Upper lobe of left lung (tissue), 6 donors: ENCODE results near the gene MYH13. TPM values are rescaled to one million over a fixed set of nuclear protein-coding genes. Genes with fewer than 3 reads are reported as not detected.

Experiments used
- ATAC-seq, 2 donors: fragments of 200-7000 bp; cut with Tn5 transposase; one replicate each; pipeline ENCODE4 v1.9.1; 2022; ENCODE audit warnings: mild to moderate bottlenecking in 2 of 2, moderate library complexity in 2 of 2; ENCODE audit not compliant: low FRiP score in 2 of 2
- DNase-seq, 2 donors: peaks; one replicate each; pipeline ENCODE4 v3.0.0-alpha.2; 2019 to 2020
- H3K27ac ChIP-seq, 4 donors: fragments of 200-600 bp; sonication (generic); one replicate each; pipeline ENCODE4 v1.5.1; 2016 to 2019
- H3K27me3 ChIP-seq, 4 donors: fragments of 200-600 bp; sonication (generic); one replicate each; pipeline ENCODE4 v1.5.1; 2017 to 2019
- H3K36me3 ChIP-seq, 4 donors: fragments of 200-600 bp; sonication (generic); one replicate each; pipeline ENCODE4 v1.5.1; 2016 to 2019
- H3K4me1 ChIP-seq, 4 donors: fragments of 200-600 bp; sonication (generic); one replicate each; pipeline ENCODE4 v1.5.1; 2018 to 2019
- H3K4me3 ChIP-seq, 4 donors: fragments of 200-600 bp; sonication (generic); one replicate each; pipeline ENCODE4 v1.5.1; 2017 to 2019; ENCODE audit warnings: mild to moderate bottlenecking in 2 of 4, moderate library complexity in 1 of 4
- H3K9me3 ChIP-seq, 4 donors: fragments of 200-600 bp; sonication (generic); one replicate each; pipeline ENCODE4 v1.5.1; 2018 to 2019
- CTCF ChIP-seq, 6 experiments: fragments of 450-650 bp in 4 of 6; fragments of 200-600 bp in 2 of 6; sonication (generic) in 2 of 6; IDR thresholded peaks; one replicate each; pipeline ENCODE4 v1.5.1; 2016 to 2019; ENCODE audit warnings: antibody characterized with exemption in 6 of 6
- EP300 ChIP-seq, 4 donors: sonication (generic); formaldehyde crosslinking; IDR thresholded peaks; one replicate each; pipeline ENCODE4 v1.5.1; 2017; ENCODE audit warnings: antibody characterized with exemption in 4 of 4, control low read depth in 2 of 4
- POLR2A ChIP-seq, 4 donors: fragments of 450-650 bp; IDR thresholded peaks; one replicate each; pipeline ENCODE4 v1.5.1; 2016 to 2017; ENCODE audit warnings: antibody characterized with exemption in 4 of 4, mild to moderate bottlenecking in 2 of 4
- POLR2AphosphoS5 ChIP-seq, 2 donors: sonication (generic); formaldehyde crosslinking; IDR thresholded peaks; one replicate each; pipeline ENCODE4 v1.5.1; 2017; ENCODE audit warnings: antibody characterized with exemption in 2 of 2
- WGBS, 2 donors: methylation state at CpG; one replicate each; pipeline ENCODE4 v1.1.5; 2017 to 2018; 5-methylcytosine and 5-hydroxymethylcytosine counted together
- total RNA-seq, 6 donors: library from RNA; depleted of rRNA in 4 of 6; stranded (reverse); fragments of >200 nt in 4 of 6; gene quantifications; one replicate each; pipeline versions ENCODE4 v1.1.0 to v1.2.1, GENCODE V29; 2016 to 2021
- donor health status: DM: no; HTN: no; CAD: no; lungs with moderate emphysema.
- donor health status: DM: no; HTN: yes; CAD: no; lungs with severe emphysema.

The MYH13 gene
- total RNA-seq, 6 donors from 2014 or later: 0.09 to 1.0 TPM; not detected in 4

DNA sequence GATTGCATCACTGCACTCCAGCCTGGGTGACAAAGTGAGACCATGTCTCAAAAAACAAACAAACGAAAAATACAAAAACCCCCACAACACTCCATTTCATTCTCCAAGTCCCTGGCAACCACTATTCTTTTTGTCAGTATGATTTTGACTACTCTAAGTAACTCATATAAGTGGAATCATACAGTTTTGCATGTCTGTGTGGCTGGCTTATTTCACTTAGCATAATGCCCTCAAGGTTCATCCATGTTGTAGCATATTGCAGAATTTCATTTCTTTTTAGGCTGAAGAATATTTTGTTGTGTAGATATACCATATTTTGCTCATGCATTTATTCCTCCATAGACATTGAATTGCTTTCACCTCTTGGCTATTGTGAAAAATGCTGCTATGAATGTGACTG lies 92.7 kb downstream of the MYH13 start:
- DNase-seq (no peak), ATAC-seq (no peak)
- Histone ChIP-seq H3K9me3 (no peaks in the 10 kb centered on the region), H3K36me3 (no peaks in the 10 kb centered on the region), H3K27ac (no peak overlapping the region), H3K27me3 (no peaks in the 10 kb centered on the region), H3K4me1 (no peaks in the 10 kb centered on the region), H3K4me3 (no peak overlapping the region)
- 53 to 58% methylated on average over 1 of the region's 1 CpG for WGBS, 2 donors
- TF ChIP-seq POLR2A (IDR thresholded peaks at IDR 0.05) (no peak), EP300 (IDR thresholded peaks at IDR 0.05) (no peak), POLR2AphosphoS5 (IDR thresholded peaks at IDR 0.05) (no peak), CTCF (IDR thresholded peaks at IDR 0.05) (no peak)

DNA sequence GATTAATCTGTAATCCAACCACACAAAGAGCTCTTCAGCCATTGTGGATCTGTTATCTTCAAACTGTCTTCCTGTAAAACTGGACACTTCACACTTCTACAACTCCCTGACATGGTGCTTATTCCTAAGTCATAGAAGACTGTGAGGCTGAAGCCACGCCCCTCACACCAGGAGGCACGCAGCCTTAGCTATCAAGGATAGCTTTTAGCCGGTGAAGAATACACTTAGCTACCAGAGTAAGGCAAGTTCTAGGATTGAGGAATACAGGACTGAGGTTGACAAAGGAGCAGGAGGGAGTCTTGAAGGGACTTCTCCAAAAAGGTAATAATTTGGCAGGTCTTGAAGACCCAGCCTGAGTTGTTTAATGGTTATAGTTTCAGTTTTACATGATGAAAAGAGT lies 94.6 kb downstream of the MYH13 start:
- WGBS, 2 donors: 27 to 36% methylated on average over 3 of the region's 3 CpGs
- Histone ChIP-seq H3K27me3 (no peaks in the 10 kb centered on the region), H3K27ac (no peak overlapping the region), H3K4me1 (no peaks in the 10 kb centered on the region), H3K36me3 (no peaks in the 10 kb centered on the region), H3K4me3 (peak overlapping the region in 2 of 4 donors; percentile 2 to 19), H3K9me3 (no peaks in the 10 kb centered on the region)
- TF ChIP-seq CTCF (IDR thresholded peaks at IDR 0.05): no peak
- no peak for TF ChIP-seq POLR2AphosphoS5 (IDR thresholded peaks at IDR 0.05)
- TF ChIP-seq POLR2A (IDR thresholded peaks at IDR 0.05): no peak
- no peak for TF ChIP-seq EP300 (IDR thresholded peaks at IDR 0.05)
- no peak for ATAC-seq
- no peak for DNase-seq

- ATAC-seq (no peak), DNase-seq (no peak)
- Histone ChIP-seq H3K9me3 (no peaks in the 10 kb centered on the region), H3K4me1 (no peaks in the 10 kb centered on the region), H3K36me3 (no peaks in the 10 kb centered on the region), H3K27me3 (no peaks in the 10 kb centered on the region), H3K4me3 (no peak overlapping the region), H3K27ac (no peak overlapping the region)
- TF ChIP-seq POLR2AphosphoS5 (IDR thresholded peaks at IDR 0.05) (no peak), POLR2A (IDR thresholded peaks at IDR 0.05) (no peak), CTCF (IDR thresholded peaks at IDR 0.05) (no peak), EP300 (IDR thresholded peaks at IDR 0.05) (no peak)
- WGBS, 2 donors: 50 to 52% methylated on average over 3 of the region's 3 CpGs
Observed at GRCh38 chr17:10276436-10276835, 96.4 kb downstream of the MYH13 start.

DNA sequence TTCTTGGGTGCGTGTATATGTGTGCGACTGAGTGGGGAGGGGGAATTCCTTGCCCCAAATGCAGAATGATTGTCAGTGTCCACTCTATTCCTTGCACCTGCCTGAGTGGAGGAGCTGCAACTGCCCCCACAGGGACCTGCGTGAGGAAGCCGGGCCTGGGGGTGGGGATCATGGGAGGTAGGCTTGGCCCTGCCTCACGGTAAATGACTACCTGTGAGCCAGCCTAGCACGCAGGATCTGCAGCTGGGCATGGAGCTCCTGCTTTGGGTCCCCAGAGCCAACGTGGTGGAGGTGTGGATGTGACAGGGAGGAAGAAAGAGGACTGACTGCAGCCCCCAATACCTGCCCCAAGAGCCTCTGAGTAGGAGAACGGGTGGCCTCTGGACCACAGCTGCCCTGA lies 97.4 kb downstream of the MYH13 start:
- Histone ChIP-seq H3K36me3 (no peaks in the 10 kb centered on the region), H3K9me3 (no peaks in the 10 kb centered on the region), H3K27ac (no peak overlapping the region), H3K4me1 (no peaks in the 10 kb centered on the region), H3K27me3 (no peaks in the 10 kb centered on the region), H3K4me3 (no peak overlapping the region)
- ATAC-seq (peak in 1 of 2 donors; percentile 26), DNase-seq (peak in 1 of 2 donors; percentile 29)
- TF ChIP-seq POLR2A (IDR thresholded peaks at IDR 0.05) (no peak), CTCF (IDR thresholded peaks at IDR 0.05) (no peak), EP300 (IDR thresholded peaks at IDR 0.05) (no peak), POLR2AphosphoS5 (IDR thresholded peaks at IDR 0.05) (no peak)
- 66 to 82% methylated on average over 5 to 8 of the region's 8 CpGs for WGBS, 2 donors

DNA sequence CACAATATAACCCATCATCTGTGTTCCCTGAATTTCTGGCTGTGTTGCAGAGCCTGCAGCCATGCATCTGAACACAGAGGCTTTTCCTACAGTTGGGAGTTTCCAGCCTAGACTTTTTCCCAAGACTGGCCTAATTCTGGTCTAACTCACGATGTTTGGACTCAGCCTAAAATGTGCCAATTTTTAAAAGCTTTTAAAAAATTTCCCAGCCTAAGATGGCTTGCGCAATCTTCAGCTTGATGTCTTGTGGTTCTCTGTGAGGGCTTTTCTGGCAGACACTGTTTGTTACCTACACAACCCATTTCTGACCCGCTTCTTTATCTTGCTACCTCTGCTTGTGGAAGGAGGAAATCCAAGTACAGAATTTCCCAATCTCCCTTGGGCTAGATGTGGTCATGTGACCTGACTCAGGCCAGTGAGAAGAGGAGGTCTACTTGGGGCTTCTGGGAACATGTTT lies 101.7 kb downstream of the MYH13 start:
- Histone ChIP-seq H3K27me3 (no peaks in the 10 kb centered on the region), H3K9me3 (no peaks in the 10 kb centered on the region), H3K36me3 (no peaks in the 10 kb centered on the region), H3K4me1 (no peaks in the 10 kb centered on the region), H3K27ac (no peak overlapping the region), H3K4me3 (no peak overlapping the region)
- DNase-seq: no peak
- 56 to 63% methylated on average over 3 of the region's 3 CpGs for WGBS, 2 donors
- ATAC-seq: peak in 1 of 2 donors; percentile 61
- no peak for TF ChIP-seq EP300 (IDR thresholded peaks at IDR 0.05)
- TF ChIP-seq CTCF (IDR thresholded peaks at IDR 0.05): no peak
